Esophagus mucosa (tissue), 1 donor: ENCODE data around the gene DHX57. TPM values are rescaled to one million over a fixed set of nuclear protein-coding genes. Genes with fewer than 3 reads are reported as not detected.
A peak's percentile ranks its signal among the peaks of the same experiment; 100 is the strongest.
"Not testable (repeated sequence)": the region's sequence is repeated elsewhere in the genome, so short reads cannot be mapped to it uniquely, and the experiment has no call there.

Experiments used
- ATAC-seq: fragments of 200-7000 bp; cut with Tn5 transposase; one replicate; pipeline ENCODE4 v1.9.1; 2020
- total RNA-seq: library from RNA; stranded (reverse); gene quantifications from one replicate; pipeline ENCODE4 v1.2.4, GENCODE V29; 2023
- donor health status: DM: yes; HTN: yes; CAD: no.

Gene DHX57
- total RNA-seq, 1 donor from 2014 or later, result 9.0 TPM

DNA sequence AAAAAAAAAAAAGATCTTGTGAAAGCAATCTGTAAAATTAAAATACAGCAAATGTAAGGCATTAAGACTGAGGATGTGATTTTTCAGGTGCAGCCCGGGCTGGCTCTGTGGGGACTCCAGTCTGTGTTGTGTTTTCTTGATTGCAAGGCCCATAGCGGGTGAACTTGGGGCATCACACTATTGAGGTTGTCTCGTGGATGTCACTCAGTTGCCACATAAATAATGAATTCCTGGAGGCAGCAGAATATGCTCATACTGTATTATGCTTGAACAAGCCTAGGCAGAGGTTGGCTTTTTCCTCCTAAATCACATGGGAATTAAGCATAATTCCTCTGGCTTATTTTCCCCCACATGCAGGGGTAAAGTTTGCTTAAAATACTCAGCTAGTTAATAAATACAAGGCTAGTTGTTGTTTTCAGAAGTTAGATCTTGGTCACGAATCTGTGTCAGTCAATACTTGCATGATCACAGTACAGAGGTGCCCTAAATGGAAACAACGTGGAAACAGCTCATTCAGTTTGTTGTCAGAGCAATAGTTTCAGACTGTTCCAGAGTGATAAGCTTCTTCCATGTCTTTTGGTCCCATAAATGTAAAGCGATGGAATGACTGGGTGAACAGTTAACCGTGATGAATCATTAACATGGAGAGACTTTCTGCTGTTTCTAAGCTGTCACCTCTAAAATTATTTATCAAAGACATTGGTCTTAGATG lies 81.3 kb downstream of the DHX57 start:
- no peak for ATAC-seq

DNA sequence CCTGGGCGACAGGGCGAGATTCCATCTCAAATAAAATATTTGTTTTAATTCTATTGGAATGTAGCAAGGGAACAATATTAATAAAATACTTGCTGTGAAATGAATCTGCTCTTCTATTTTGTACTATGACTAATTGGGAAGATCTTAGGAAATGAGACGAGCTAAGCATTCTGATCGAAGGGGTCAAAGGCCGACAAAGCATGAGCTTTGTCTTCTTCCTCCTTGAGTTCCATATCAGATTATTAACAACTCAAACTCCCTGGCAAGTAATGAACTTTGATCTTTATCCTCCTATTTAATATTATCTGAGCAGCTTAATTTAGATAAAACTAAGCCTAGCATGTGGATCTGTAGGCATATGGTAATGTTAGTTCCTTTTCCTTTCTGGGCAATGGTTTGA lies 82.2 kb downstream of the DHX57 start:
- ATAC-seq, result no peak

DNA sequence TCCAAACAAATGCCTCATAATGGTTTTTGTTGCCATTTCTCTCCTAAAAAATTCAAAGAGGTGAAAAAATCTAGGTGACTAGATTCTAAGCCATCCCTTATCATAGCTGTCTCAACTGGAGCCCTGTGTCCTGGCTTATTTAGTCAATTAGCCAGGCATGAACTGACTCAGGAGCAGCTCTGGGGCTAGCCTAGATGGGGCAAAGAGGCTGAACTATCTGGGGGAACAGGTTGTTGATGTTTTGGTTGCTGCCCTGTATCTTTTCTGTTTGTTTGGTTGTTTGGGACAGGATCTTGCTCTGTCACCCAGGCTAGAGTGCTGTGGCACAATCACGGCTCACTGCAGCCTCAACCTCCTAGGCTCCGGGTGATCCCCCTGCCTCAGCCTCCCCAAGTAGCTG lies 83.0 kb downstream of the DHX57 start:
- no peak for ATAC-seq

DNA sequence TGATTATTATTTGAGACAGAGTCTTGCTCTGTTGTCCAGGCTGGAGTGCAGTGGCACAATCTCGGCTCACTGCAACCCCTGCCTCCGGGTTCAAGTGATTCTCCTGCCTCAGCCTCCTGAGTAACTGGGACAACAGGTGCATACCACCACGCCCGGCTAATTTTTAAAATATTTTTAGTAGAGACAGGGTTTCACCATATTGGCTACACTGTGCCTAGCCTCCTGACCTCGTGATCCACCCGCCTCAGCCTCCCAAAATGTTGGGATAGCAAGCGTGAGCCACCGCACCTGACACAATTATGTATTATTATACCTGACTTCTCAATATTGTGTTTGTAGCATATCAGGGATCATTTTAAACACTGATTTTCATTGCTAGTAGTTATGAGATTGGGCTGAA lies 83.4 kb downstream of the DHX57 start:
- not testable (repeated sequence) for ATAC-seq

DNA sequence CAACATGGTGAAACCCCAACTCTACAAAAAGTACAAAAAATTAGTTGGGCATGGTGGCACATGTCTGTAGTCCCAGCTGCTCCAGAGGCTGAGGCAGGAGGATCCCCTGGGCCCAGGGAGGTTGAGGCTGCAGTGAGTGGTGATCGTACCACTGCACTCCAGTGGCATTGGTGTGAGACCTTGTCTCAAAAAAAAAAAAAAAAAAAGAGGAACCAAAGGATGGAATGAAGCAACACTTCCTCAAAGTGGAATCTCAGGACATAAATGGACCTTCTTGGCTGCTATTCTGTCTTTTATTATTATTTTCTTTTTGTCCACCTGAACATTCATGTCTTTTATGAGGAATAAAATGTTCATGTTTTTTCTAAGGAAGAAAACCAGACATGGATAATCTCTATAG lies 84.0 kb downstream of the DHX57 start:
- no peak for ATAC-seq

DNA sequence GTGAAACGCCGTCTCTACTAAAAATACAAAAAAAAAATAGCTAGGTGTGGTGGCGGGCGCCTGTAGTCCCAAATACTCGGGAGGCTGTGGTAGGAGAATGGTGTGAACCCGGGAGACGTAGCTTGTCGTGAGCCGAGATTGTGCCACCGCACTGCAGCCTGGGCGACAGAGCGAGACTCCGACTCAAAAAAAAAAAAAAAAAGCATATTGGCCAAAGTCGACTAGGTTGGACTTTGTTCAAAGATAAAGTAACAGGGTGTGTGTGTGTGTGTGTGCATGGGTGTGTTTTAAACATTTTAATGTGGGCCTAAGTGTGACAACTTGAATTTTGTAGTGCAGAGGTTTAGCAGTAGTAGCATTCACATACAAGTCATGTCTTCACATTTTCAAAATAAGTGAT lies 86.0 kb downstream of the DHX57 start:
- ATAC-seq, result no peak

- no peak for ATAC-seq
Measured at GRCh38 chr2:38788306-38788705, 87.4 kb downstream of the DHX57 start.

DNA sequence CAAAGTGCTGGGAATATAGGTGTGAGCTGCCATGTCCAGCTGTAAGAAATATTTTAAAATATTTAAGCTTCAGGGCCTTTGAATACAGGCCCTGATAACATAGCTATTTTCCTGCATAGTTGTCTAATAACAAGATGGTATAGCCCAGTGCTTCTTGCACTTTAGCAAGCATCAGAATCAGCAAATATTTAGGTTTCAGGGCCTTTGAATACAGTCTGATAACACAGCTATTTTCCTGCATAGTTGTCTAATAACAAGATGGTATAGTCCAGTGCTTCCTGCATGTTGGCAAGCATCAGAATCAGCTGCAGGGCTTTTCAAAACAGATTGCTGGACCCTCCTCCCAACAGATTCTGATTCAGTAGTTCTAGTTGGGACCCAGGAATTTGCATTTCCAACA lies 92.1 kb downstream of the DHX57 start:
- ATAC-seq, result no peak

- no peak for ATAC-seq
Measured at GRCh38 chr2:38778687-38779082, 97.0 kb downstream of the DHX57 start.

DNA sequence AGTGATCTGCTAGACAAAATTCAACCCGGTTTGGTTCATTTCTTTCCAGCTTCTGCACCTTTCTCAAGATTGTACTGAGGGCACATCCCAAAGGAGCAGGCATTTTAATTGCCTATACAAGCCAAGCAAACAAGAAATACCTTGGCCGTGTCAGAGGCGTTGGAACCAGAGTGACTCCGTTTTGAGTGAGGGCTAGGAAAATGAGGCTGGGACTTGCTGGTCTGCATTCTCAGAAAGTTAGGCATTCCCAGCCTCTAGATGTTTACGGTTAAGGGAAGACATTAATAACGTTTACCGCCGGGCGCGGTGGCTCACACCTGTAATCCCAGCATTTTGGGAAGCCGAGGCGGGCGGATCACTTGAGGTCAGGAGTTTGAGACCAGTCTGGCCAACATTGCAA lies 99.2 kb downstream of the DHX57 start:
- no peak for ATAC-seq

GRCh38 chr2:38775921-38776225 lies 99.9 kb downstream of the DHX57 start:
- ATAC-seq, result no peak

DNA sequence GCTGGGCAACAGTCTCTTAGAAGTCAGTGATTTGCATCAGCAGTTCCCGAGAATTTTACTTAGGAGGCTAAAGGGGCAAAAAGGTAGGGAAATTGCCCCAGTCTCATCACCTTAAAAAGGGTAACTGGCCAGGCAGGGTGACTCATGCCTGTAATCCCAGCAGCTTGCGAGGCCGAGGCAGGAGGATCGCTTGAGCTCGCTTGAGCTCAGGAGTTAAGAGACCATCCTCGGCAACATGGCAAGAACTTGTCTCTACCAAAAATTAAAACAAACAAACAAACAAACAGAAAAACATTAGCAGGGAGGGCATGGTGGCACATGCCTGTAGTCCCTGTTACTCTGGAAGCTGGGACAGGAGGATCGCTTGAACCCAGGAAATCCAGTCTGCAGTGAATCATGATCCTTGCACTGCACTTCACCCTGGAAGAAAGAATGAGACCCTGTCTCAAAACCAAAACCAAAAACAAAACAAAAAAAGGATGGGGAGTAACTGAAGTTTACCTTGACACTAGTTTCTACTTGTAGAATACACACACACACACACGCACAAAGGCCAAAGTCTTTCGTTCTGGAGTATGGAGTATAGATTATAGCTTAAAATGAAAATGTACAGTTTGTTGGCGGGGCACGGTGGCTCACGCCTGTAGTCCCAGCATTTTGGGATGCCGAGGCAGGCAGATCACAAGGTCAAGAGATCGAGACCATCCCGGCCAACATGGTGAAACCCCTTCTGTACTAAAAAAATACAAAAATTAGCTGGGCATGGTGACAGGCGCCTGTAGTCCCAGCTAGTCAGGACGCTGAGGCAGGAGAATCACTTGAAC lies 100.4 kb downstream of the DHX57 start:
- ATAC-seq, result no peak

GRCh38 chr2:38771632-38772031 lies 104.1 kb downstream of the DHX57 start:
- no peak for ATAC-seq

DNA sequence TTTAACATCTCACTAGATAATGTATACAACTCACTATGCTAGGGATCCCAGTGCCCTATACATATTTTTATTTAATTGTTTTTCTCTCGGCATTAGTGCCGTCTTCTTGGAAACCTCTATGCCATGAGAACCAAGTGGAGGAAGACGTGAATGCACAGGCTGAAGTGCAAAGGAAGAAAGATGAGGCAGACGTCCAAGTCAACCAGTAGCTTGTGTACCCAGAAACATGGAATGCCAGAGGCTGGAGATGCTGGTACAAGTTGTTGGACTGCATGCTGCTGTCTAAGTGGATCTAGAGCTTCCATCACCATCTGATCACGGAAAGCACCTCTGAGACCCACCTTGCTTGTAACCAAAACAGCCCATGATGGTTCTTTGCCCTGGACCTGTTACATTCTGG lies 110.2 kb downstream of the DHX57 start:
- no peak for ATAC-seq

- no peak for ATAC-seq
Measured at GRCh38 chr2:38765149-38765548, 110.6 kb downstream of the DHX57 start.

DNA sequence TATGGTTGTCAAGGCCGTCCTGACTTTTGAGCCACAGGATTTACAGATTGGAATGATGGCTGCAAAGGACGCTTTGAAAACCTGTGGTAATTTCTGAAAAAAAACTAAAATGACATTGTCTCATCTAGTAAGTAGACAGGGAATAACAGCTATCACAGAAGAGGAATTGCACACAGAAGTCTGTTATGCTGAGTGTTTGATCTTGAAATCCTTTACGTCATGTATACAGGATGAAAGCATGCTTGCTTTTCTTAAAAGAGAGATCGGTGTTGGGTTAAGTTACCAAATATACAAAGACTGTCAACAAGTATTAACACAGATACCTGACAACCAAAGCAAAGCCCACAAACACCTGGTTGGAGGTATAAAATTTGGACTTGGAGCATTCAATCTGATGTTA lies 112.0 kb downstream of the DHX57 start:
- no peak for ATAC-seq

GRCh38 chr2:38763228-38763627 lies 112.5 kb downstream of the DHX57 start:
- ATAC-seq, result no peak

- not testable (repeated sequence) for ATAC-seq
Measured at GRCh38 chr2:38755891-38756290, 119.8 kb downstream of the DHX57 start.

DNA sequence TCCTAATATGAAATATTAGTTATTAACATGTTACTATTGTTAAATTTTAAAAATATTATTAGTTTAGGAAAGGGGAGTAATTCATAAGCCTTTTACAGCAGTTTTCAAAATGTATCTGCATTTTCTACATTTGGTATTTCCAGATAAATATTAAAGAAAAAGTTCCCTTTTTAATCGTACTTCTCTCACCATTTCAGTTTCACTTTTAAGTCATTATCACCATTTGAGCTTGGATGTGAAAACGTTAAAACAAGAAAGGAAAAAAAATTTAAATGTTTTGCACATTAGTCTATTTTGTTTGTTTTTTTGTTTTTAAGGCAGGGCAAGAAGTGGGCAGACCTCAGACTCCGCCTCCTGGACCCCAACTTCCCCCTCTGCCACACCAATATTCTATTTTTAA lies 121.2 kb downstream of the DHX57 start:
- ATAC-seq, result no peak

GRCh38 chr2:38754049-38754448 lies 121.7 kb downstream of the DHX57 start:
- ATAC-seq, result no peak

DNA sequence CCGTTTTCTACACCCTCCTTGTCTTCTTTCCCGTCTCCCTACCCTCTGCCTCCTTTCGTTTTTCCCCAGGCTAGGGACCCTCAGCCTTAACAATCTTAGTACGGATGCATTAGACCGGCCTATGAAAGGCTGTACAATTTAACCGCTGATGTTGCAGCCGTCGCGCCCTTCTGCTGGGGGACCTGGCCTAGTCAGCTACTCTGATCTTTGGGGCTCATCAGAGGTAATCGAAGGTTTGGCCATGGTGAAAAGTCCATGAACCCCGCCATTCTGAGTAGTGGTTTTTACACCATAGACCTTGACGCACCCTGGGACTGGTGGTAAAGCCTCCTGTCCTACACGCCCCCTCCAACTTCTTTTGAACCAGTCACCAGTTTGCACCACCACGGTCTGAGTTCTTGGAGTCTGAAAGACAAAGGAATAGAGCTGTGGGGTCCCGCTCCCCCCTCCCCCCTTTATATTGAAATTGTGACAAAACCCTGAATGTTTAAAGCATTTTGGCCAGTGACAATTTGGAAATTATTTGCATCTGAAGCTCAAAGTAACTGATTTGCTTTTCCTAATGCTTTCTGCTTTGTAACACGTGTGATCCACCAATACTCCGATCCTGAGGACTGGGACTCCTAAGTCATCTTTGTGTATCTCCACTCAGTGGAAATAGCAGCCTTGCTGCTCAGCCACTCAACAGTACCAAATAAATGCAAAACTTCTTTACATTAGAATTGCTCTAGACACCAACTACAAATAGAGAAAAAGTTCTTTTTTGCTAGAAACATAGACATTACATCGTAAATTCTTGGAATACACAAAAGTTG lies 123.9 kb downstream of the DHX57 start:
- no peak for ATAC-seq

- peak; percentile 95 for ATAC-seq
Measured at GRCh38 chr2:38750891-38751595, 124.7 kb downstream of the DHX57 start, which contains the start of gene SRSF7. SRSF7 (minus strand) TSS chr2:38751361; CDS start chr2:38751256, 105 bp downstream.
